ENCODE measurements around the gene ABCC10.
"Not testable (repeated sequence)": the region's sequence is repeated elsewhere in the genome, so short reads cannot be mapped to it uniquely, and the experiment has no call there.

Gene ABCC10

DNA sequence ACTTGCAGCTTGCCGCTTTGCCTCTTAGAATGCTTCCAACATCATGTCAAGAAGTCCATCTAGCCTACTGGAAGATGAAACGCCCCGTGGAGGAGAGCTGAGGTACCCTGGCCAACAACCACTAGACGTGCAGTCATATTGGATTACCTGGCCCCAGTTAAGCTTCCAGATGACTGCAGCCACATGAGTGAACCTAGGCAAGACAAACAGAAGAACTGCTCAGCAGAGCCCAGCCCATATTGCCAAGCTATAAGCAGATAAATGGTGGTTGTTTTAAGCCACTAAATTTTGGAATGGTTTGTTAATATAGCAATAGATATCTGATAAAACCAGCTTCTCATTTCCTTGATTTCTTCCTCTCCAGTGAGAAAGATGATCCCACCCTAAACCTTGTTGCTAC lies 32.7 kb downstream of the ABCC10 start:
- H3K4me3 ChIP-seq (ENCODE audit: low read depth in 1 of 2, low read length in 1 of 2) = no peak overlapping the region
- no peaks in the 10 kb centered on the region for H3K36me3 ChIP-seq
- H3K9me3 ChIP-seq = no peaks in the 10 kb centered on the region
- no peak overlapping the region for H3K27ac ChIP-seq
- TF ChIP-seq, protein P1, sequence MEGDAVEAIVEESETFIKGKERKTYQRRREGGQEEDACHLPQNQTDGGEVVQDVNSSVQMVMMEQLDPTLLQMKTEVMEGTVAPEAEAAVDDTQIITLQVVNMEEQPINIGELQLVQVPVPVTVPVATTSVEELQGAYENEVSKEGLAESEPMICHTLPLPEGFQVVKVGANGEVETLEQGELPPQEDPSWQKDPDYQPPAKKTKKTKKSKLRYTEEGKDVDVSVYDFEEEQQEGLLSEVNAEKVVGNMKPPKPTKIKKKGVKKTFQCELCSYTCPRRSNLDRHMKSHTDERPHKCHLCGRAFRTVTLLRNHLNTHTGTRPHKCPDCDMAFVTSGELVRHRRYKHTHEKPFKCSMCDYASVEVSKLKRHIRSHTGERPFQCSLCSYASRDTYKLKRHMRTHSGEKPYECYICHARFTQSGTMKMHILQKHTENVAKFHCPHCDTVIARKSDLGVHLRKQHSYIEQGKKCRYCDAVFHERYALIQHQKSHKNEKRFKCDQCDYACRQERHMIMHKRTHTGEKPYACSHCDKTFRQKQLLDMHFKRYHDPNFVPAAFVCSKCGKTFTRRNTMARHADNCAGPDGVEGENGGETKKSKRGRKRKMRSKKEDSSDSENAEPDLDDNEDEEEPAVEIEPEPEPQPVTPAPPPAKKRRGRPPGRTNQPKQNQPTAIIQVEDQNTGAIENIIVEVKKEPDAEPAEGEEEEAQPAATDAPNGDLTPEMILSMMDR (IDR thresholded peaks at IDR 0.05) = no peak
- peaks cover 3 to 11% of the 10 kb centered on the region in 2 experiments for H3K4me1 ChIP-seq (ENCODE audit: control insufficient read depth in 1 of 2, insufficient read depth in 1 of 2, low read depth in 1 of 2, low read length in 1 of 2)
- peaks cover 94% of the 10 kb centered on the region for H3K27me3 ChIP-seq

DNA sequence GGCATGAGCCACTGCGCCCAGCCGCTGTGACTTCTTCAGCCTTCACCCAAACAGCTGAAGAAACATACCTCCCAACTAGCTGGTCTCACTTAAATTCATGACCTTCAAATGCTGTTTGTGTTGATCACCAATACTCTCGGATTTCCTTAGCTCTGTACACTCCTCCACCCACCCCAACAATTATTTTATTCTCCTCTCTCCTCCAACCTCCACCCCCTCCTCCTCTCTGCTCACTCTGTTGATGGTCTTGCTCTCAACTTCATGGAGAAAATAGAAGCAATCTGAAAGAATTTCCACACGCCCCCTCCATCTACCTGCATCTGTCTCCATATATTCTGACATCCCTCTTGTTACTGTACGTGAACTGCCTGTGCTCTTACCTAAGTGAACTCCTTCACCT lies 34.6 kb downstream of the ABCC10 start:
- H3K36me3 ChIP-seq = no peaks in the 10 kb centered on the region
- TF ChIP-seq, protein P1 (IDR thresholded peaks at IDR 0.05) = no peak
- no peaks in the 10 kb centered on the region for H3K4me1 ChIP-seq (ENCODE audit: control insufficient read depth in 1 of 2, insufficient read depth in 1 of 2, low read depth in 1 of 2, low read length in 1 of 2)
- H3K27ac ChIP-seq = no peak overlapping the region
- no peaks in the 10 kb centered on the region for H3K9me3 ChIP-seq
- no peak overlapping the region for H3K4me3 ChIP-seq (ENCODE audit: low read depth in 1 of 2, low read length in 1 of 2)
- H3K27me3 ChIP-seq = peaks cover 85% of the 10 kb centered on the region

DNA sequence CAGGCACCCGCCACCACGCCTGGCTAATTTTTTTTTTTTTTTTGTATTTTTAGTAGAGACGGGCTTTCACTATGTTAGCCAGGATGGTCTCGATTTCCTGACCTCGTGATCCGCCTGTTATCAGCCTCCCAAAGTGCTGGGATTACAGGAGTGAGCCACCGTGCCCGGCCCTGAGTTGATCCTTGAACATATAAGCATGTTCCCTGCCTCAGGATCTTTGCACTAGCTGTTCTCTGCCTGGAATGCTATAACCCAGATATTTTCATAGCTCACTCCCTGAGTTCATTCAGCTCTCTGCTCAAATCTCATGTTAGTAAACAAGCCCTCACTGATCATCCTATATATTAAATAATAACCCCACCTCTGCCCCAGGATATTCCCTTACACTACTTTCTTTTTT lies 37.0 kb downstream of the ABCC10 start:
- TF ChIP-seq, protein P1 (IDR thresholded peaks at IDR 0.05) = no peak

DNA sequence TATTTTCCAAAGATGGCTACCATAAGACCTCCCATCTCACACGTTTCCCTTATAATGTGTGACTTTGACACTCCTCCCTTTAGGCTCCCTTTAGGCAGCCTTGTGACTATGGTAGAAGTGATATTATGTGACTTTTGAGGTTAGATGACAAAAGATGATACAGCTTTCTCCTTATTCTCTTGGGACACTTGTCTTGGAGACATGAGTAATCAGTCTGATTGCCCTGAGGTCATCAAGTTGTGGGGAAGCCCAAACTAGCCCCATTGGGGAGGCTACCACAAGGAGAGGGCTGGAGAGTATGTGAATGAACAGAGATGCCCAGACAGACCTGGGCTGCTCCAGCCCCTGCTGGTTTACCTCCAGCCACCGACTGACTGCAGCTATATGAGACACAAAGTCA lies 38.6 kb downstream of the ABCC10 start:
- no peaks in the 10 kb centered on the region for H3K4me1 ChIP-seq (ENCODE audit: control insufficient read depth in 1 of 2, insufficient read depth in 1 of 2, low read depth in 1 of 2, low read length in 1 of 2)
- no peaks in the 10 kb centered on the region for H3K36me3 ChIP-seq
- TF ChIP-seq, protein P1 (IDR thresholded peaks at IDR 0.05) = no peak
- no peak overlapping the region for H3K27ac ChIP-seq
- peaks cover 73% of the 10 kb centered on the region for H3K27me3 ChIP-seq
- H3K9me3 ChIP-seq = no peaks in the 10 kb centered on the region
- H3K4me3 ChIP-seq (ENCODE audit: low read depth in 1 of 2, low read length in 1 of 2) = no peak overlapping the region

More for the DNA sequence above, 37.0 kb downstream of the ABCC10 start:
- H3K36me3 ChIP-seq = no peaks in the 10 kb centered on the region
- H3K4me1 ChIP-seq (ENCODE audit: control insufficient read depth in 1 of 2, insufficient read depth in 1 of 2, low read depth in 1 of 2, low read length in 1 of 2) = no peaks in the 10 kb centered on the region
- no peak overlapping the region for H3K4me3 ChIP-seq (ENCODE audit: low read depth in 1 of 2, low read length in 1 of 2)
- H3K9me3 ChIP-seq = no peaks in the 10 kb centered on the region
- H3K27ac ChIP-seq = no peak overlapping the region
- peaks cover 85% of the 10 kb centered on the region for H3K27me3 ChIP-seq

DNA sequence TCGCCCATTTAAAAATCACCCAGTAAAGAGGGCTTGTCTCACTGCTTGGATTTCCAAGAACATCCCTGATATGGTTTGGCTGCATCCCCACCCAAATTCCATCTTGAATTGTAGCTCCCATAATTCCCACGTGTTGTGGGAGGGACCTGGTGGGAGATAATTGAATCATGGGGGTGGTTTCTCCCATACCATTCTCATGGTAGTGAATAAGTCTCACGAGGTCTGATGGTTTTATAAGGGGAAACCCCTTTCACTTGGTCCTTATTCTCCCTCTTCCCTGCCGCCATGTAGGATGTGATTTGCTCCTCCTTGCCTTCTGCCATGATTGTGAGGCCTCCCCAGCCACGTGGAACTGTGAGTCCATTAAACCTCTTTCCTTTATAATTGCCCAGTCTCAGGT lies 39.9 kb downstream of the ABCC10 start:
- H3K27me3 ChIP-seq = peaks cover 73% of the 10 kb centered on the region
- not testable (repeated sequence) for H3K36me3 ChIP-seq; H3K4me1 ChIP-seq (ENCODE audit: control insufficient read depth in 1 of 2, insufficient read depth in 1 of 2, low read depth in 1 of 2, low read length in 1 of 2); H3K9me3 ChIP-seq; H3K4me3 ChIP-seq (ENCODE audit: low read depth in 1 of 2, low read length in 1 of 2); H3K27ac ChIP-seq

DNA sequence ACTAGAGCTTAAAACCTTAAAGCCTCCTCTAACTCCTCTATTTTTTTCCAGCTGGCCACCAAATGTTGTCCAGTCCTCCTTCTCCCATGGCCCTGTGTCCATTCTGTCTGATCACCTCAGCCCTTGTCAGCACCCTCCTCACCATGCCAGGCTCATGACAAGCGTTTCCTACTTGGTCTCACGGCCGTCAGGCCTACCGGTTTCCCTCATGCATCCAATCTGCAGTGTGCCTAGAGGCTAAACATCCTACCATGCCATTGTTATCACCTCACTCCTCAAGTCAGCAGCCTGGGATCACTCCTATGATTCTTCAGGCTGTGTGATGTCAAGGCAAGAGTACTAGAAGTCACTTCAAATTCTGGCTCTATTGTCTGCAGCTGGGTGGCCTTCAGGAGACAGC lies 40.4 kb downstream of the ABCC10 start:
- peaks cover 71% of the 10 kb centered on the region for H3K27me3 ChIP-seq

More for the DNA sequence above, 40.4 kb downstream of the ABCC10 start:
- TF ChIP-seq, protein P1 (IDR thresholded peaks at IDR 0.05) = no peak
- Histone ChIP-seq H3K9me3 (no peaks in the 10 kb centered on the region), H3K4me3 (ENCODE audit: low read depth in 1 of 2, low read length in 1 of 2) (no peak overlapping the region), H3K4me1 (ENCODE audit: control insufficient read depth in 1 of 2, insufficient read depth in 1 of 2, low read depth in 1 of 2, low read length in 1 of 2) (no peaks in the 10 kb centered on the region), H3K36me3 (no peaks in the 10 kb centered on the region), H3K27ac (no peak overlapping the region)

Measured in neutrophil (primary cell).